Sigmoid colon (tissue), 4 donors: ENCODE results near the gene KRT36.

Source experiments
- CTCF ChIP-seq, 4 experiments: fragments of 450-650 bp in 3 of 4; fragments of 200-600 bp in 1 of 4; IDR thresholded peaks; one replicate each; pipeline ENCODE4 v1.5.1; 2016 to 2019; ENCODE audit warnings: antibody characterized with exemption in 4 of 4, mild to moderate bottlenecking in 3 of 4, moderate library complexity in 2 of 4
- POLR2A ChIP-seq, 2 donors: fragments of 450-650 bp; IDR thresholded peaks; one replicate each; pipeline ENCODE4 v1.6.1; 2016; ENCODE audit warnings: antibody characterized with exemption in 2 of 2, mild to moderate bottlenecking in 2 of 2, moderate library complexity in 2 of 2
- POLR2AphosphoS5 ChIP-seq, 4 donors: sonication (generic); formaldehyde crosslinking; IDR thresholded peaks; one replicate each; pipeline ENCODE4 v1.6.1; 2017; ENCODE audit warnings: antibody characterized with exemption in 4 of 4

GRCh38 chr17:41529491-41529915 is 39.8 kb upstream of the KRT36 start:
- TF ChIP-seq CTCF (IDR thresholded peaks at IDR 0.05) (no peak), POLR2A (IDR thresholded peaks at IDR 0.05) (no peak), POLR2AphosphoS5 (IDR thresholded peaks at IDR 0.05) (no peak)
